ENCODE measurements around the gene RPS6KB2. TPM values are rescaled to one million over a fixed set of nuclear protein-coding genes. Genes with fewer than 3 reads are reported as not detected.

The RPS6KB2 gene
- 10 to 100 TPM; 51.5 to 65.4 (median 55.4) TPM for total RNA-seq
- 10 to 100 TPM; 39.5 to 95.0 (median 53.8) TPM for polyA plus RNA-seq
- long read RNA-seq, donor 1, partial matches to known transcripts: 7 of 12 reads
- long read RNA-seq, donor 1, other reads (novel, unspliced or antisense): 0 of 12 reads
- long read RNA-seq, donor 2, partial matches to known transcripts: 0 of 2 reads
- long read RNA-seq, donor 2, other reads (novel, unspliced or antisense): 0 of 2 reads

GRCh38 chr11:67428052-67429001, at the start of gene RPS6KB2:
RPS6KB2 (plus strand) TSS chr11:67428494; CDS start chr11:67428546, 52 bp downstream.
- TF ChIP-seq CTCF (IDR thresholded peaks at IDR 0.05 in 8 of 11, conservative IDR thresholded peaks at IDR 0.05 in 3 of 11) (peak in 4 of 11 experiments; percentile 17 to 33 (median 30)), POLR2A (IDR thresholded peaks at IDR 0.05) (peak; percentile 85 to 95 (median 85)), POLR2AphosphoS5 (IDR thresholded peaks at IDR 0.05) (peak; percentile 97 to 99 (median 98))
- intact Hi-C loops (cut with DNase I; ENCODE audit: low total_unique reads): no loop called here
- H3K9me3 ChIP-seq: no peaks in the 10 kb centered on the region
- peak within 1 kb of the TSS; percentile 72 to 96 (median 80) for H3K4me3 ChIP-seq
- WGBS, 5 donors: 0 to 1% (median 0%) methylated on average over 58 to 68 of the region's 68 CpGs
- H3K36me3 ChIP-seq: peaks cover 0 to 42% (median 29%) of the 10 kb centered on the region in 6 donors
- H3K27me3 ChIP-seq (replicated peaks in 1 of 7): no peaks in the 10 kb centered on the region
- H3K27ac ChIP-seq: peak within 1 kb of the TSS; percentile 91 to 97 (median 94)
- peaks cover 16 to 66% (median 44%) of the 10 kb centered on the region in 6 donors for H3K4me1 ChIP-seq
- DNase-seq: peak; percentile 100

GRCh38 chr11:67378544-67378943, 49.8 kb upstream of the RPS6KB2 start:
- H3K9me3 ChIP-seq: no peaks in the 10 kb centered on the region
- H3K36me3 ChIP-seq: no peaks in the 10 kb centered on the region
- WGBS, 5 donors: 87 to 93% (median 90%) methylated on average over 2 to 4 of the region's 4 CpGs
- TF ChIP-seq CTCF (IDR thresholded peaks at IDR 0.05 in 8 of 11, conservative IDR thresholded peaks at IDR 0.05 in 3 of 11): no peak
- no peak for TF ChIP-seq POLR2A (IDR thresholded peaks at IDR 0.05)
- TF ChIP-seq POLR2AphosphoS5 (IDR thresholded peaks at IDR 0.05): no peak
- intact Hi-C loops (cut with DNase I; ENCODE audit: low total_unique reads): no loop called here
- H3K27ac ChIP-seq: peak overlapping the region in 1 of 8 donors; percentile 47
- peaks cover 0 to 5% (median 0%) of the 10 kb centered on the region in 7 donors for H3K27me3 ChIP-seq (replicated peaks in 1 of 7)
- no peak for DNase-seq
- H3K4me3 ChIP-seq: no peak overlapping the region
- H3K4me1 ChIP-seq: peaks cover 17 to 69% (median 41%) of the 10 kb centered on the region in 6 donors

GRCh38 chr11:67379061-67380058, 48.9 kb upstream of the RPS6KB2 start:
- Histone ChIP-seq H3K27ac (peak overlapping the region in 1 of 8 donors; percentile 47), H3K27me3 (replicated peaks in 1 of 7) (peaks cover 0 to 3% (median 0%) of the 10 kb centered on the region in 7 donors), H3K9me3 (no peaks in the 10 kb centered on the region), H3K4me3 (no peak overlapping the region), H3K4me1 (peaks cover 11 to 61% (median 34%) of the 10 kb centered on the region in 6 donors), H3K36me3 (no peaks in the 10 kb centered on the region)
- DNase-seq: no peak
- 65 to 83% (median 75%) methylated on average over 20 to 23 of the region's 23 CpGs for WGBS, 5 donors
- TF ChIP-seq POLR2AphosphoS5 (IDR thresholded peaks at IDR 0.05) (no peak), POLR2A (IDR thresholded peaks at IDR 0.05) (no peak), CTCF (IDR thresholded peaks at IDR 0.05 in 8 of 11, conservative IDR thresholded peaks at IDR 0.05 in 3 of 11) (no peak)
- intact Hi-C loops (cut with DNase I; ENCODE audit: low total_unique reads): loop anchor here (5.0 to 10.0 kb wide), 2 partner anchors 32 to 125 kb away; no protein-coding TSS in a partner anchor

Measured in spleen (tissue), 13 donors.